Lower lobe of right lung (tissue), 2 donors: ENCODE results near the gene RAI14. TPM values are rescaled to one million over a fixed set of nuclear protein-coding genes. Genes with fewer than 3 reads are reported as not detected.
"Not testable (repeated sequence)": the region's sequence is repeated elsewhere in the genome, so short reads cannot be mapped to it uniquely, and the experiment has no call there.

Experiments used
- ATAC-seq, 2 donors: fragments of 200-7000 bp; cut with Tn5 transposase; one replicate each; pipeline ENCODE4 v1.9.1; 2020 to 2022; ENCODE audit warnings: mild to moderate bottlenecking in 2 of 2, moderate library complexity in 2 of 2
- DNase-seq: peaks from one replicate; pipeline ENCODE4 v3.0.0-alpha.2; 2020
- H3K27ac ChIP-seq: fragments of 200-600 bp; one replicate; pipeline ENCODE4 v1.8.0; 2022
- H3K27me3 ChIP-seq: fragments of 200-600 bp; one replicate; pipeline ENCODE4 v1.8.0; 2022; ENCODE audit warnings: low read depth
- H3K36me3 ChIP-seq: fragments of 200-600 bp; one replicate; pipeline ENCODE4 v1.8.0; 2022; ENCODE audit warnings: mild to moderate bottlenecking
- H3K4me1 ChIP-seq: fragments of 200-600 bp; one replicate; pipeline ENCODE4 v1.8.0; 2022
- H3K4me3 ChIP-seq: fragments of 200-600 bp; one replicate; pipeline ENCODE4 v1.8.0; 2022; ENCODE audit warnings: mild to moderate bottlenecking
- H3K9me3 ChIP-seq: fragments of 200-600 bp; one replicate; pipeline ENCODE4 v1.8.0; 2022
- intact Hi-C: fragments of 100-400 bp; cut with DNase I; formaldehyde crosslinking; loops from one replicate; pipeline ENCODE4 v1.11.0; 2022
- total RNA-seq: library from RNA; stranded (reverse); fragmentation: NEBNext Ultra II Directional; extraction: Animal tissue kit (Norgen Biotek cat#: 25700); gene quantifications from one replicate; pipeline ENCODE4 v1.2.1, GENCODE V29; 2021
- TF ChIP-seq, protein P1 (sequence below): fragments of 200-600 bp; IDR thresholded peaks from one replicate; pipeline ENCODE4 v1.8.0; 2022; ENCODE audit warnings: antibody characterized with exemption, mild to moderate bottlenecking
- donor health status: DM: no; HTN: yes; CAD: no; lungs with severe emphysema.

The RAI14 gene
- total RNA-seq, 1 donor from 2014 or later = 66.8 TPM

DNA sequence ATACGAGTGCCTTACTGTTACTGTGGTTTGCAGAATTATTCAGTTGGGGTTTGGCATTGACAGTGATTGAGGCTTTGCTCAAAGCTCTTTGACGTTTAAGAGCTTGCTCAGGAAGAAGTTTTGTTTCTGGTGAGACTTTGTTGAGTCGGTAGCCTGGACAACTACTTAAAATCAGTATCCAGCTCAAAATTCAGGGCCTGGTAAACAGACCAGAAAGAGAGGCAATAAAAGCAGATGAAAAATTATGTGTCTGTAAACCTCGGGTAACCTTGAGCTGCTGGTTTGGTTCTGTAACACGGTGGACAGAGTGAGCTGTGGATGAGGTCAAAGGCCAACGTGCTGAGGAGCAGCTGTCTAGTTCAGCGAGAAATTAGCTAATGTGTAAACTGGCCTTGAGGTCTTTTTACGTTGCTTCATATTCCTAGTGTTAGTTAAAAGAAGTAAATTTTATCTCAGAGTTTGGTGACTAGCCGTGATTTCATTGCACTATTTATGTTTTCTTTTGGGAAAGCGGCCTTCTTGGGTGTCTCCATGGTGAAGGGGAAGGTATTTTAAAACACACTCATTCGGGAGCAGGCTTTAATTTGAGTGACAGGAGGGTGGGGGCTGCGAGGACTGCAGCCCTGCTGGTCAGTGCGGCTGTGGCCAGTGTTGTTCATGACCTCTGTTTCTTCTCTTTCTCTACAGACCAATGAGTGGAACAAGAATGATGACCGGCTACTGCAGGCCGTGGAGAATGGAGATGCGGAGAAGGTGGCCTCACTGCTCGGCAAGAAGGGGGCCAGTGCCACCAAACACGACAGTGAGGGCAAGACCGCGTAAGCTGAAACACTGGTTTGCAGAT, 100.9 kb downstream of the RAI14 start:
- no peak overlapping the region for H3K4me3 ChIP-seq
- H3K27ac ChIP-seq = no peak overlapping the region
- peaks cover 20% of the 10 kb centered on the region for H3K36me3 ChIP-seq
- H3K9me3 ChIP-seq = no peaks in the 10 kb centered on the region
- no peaks in the 10 kb centered on the region for H3K27me3 ChIP-seq
- ATAC-seq = peak; percentile 30 to 67
- intact Hi-C loops = no loop called here
- peaks cover 9% of the 10 kb centered on the region for H3K4me1 ChIP-seq
- TF ChIP-seq, protein P1, sequence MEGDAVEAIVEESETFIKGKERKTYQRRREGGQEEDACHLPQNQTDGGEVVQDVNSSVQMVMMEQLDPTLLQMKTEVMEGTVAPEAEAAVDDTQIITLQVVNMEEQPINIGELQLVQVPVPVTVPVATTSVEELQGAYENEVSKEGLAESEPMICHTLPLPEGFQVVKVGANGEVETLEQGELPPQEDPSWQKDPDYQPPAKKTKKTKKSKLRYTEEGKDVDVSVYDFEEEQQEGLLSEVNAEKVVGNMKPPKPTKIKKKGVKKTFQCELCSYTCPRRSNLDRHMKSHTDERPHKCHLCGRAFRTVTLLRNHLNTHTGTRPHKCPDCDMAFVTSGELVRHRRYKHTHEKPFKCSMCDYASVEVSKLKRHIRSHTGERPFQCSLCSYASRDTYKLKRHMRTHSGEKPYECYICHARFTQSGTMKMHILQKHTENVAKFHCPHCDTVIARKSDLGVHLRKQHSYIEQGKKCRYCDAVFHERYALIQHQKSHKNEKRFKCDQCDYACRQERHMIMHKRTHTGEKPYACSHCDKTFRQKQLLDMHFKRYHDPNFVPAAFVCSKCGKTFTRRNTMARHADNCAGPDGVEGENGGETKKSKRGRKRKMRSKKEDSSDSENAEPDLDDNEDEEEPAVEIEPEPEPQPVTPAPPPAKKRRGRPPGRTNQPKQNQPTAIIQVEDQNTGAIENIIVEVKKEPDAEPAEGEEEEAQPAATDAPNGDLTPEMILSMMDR = no peak
- DNase-seq = no peak

GRCh38 chr5:34758514-34758913, 102.4 kb downstream of the RAI14 start:
- no peak for ATAC-seq
- Histone ChIP-seq H3K4me3 (no peak overlapping the region), H3K27ac (no peak overlapping the region), H3K36me3 (peaks cover 20% of the 10 kb centered on the region), H3K27me3 (no peaks in the 10 kb centered on the region), H3K9me3 (no peaks in the 10 kb centered on the region), H3K4me1 (peaks cover 15% of the 10 kb centered on the region)
- intact Hi-C loops = no loop called here
- TF ChIP-seq, protein P1 = no peak
- no peak for DNase-seq

DNA sequence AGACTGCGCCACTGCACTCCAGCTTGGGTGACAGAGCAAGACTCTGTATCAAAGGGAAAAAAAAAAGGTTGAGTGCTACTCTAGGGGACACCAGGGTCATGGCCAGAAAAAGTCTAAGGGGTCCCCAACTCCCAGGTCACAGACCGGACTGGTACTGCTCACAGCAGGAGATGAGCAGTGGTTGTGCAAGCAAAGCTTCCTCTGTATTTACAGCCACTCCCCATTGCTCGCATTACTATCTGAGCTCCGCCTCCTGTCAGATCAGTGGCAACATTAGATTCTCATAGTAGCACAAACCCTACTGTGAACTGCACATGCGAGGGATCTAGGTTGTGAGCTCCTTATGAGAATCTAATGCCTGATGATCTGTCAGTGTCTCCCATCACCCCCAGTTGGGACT, 103.1 kb downstream of the RAI14 start:
- DNase-seq, H3K4me3 ChIP-seq, H3K27ac ChIP-seq, H3K9me3 ChIP-seq, intact Hi-C loops, ATAC-seq, H3K27me3 ChIP-seq: not testable (repeated sequence)
- Histone ChIP-seq H3K4me1 (peaks cover 15% of the 10 kb centered on the region), H3K36me3 (peaks cover 20% of the 10 kb centered on the region)

GRCh38 chr5:34765662-34766061, 109.5 kb downstream of the RAI14 start:
- intact Hi-C loops = no loop called here

DNA sequence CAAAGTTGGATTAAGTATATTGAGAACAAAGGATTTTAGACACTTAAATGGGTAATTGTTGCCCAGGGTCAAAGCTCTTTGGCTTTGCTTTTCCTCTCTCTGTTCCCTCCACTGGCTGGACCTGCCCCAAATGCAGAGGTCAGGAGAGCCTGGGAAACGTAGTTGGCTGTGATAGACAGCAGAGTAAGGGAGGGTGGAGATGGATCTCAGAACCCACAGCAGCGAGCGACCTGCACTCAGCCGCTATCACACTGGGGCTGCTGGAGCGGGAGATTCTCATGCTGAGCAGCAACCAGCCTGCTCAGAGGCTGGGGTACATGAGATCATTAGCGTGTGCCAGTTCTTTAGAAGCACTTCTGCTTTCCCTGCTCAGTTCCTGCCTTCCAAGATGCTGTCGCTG, 111.1 kb downstream of the RAI14 start:
- Histone ChIP-seq H3K4me3 (no peak overlapping the region), H3K27me3 (no peaks in the 10 kb centered on the region), H3K27ac (no peak overlapping the region), H3K9me3 (no peaks in the 10 kb centered on the region), H3K4me1 (peaks cover 19% of the 10 kb centered on the region), H3K36me3 (no peaks in the 10 kb centered on the region)
- DNase-seq = no peak
- no peak for ATAC-seq
- intact Hi-C loops = no loop called here
- TF ChIP-seq, protein P1 = no peak

More at GRCh38 chr5:34765662-34766061, 109.5 kb downstream of the RAI14 start:
- Histone ChIP-seq H3K27ac (no peak overlapping the region), H3K9me3 (no peaks in the 10 kb centered on the region), H3K36me3 (no peaks in the 10 kb centered on the region), H3K4me3 (no peak overlapping the region), H3K4me1 (peaks cover 12% of the 10 kb centered on the region), H3K27me3 (no peaks in the 10 kb centered on the region)
- TF ChIP-seq, protein P1 = no peak
- DNase-seq (no peak), ATAC-seq (no peak)

GRCh38 chr5:34770486-34770885, 114.4 kb downstream of the RAI14 start:
- Histone ChIP-seq H3K4me1 (peaks cover 14% of the 10 kb centered on the region), H3K36me3 (no peaks in the 10 kb centered on the region), H3K27me3 (no peaks in the 10 kb centered on the region), H3K4me3 (no peak overlapping the region), H3K9me3 (no peaks in the 10 kb centered on the region), H3K27ac (no peak overlapping the region)
- DNase-seq (no peak), ATAC-seq (no peak)
- intact Hi-C loops = no loop called here
- TF ChIP-seq, protein P1 = no peak
